GM12875 (cell line): ENCODE results near the gene ERGIC1.
A peak's percentile ranks its signal among the peaks of the same experiment; 100 is the strongest.

Source experiments
- H3K4me3 ChIP-seq: one replicate; pipeline ENCODE4 v1.5.1; 2011; ENCODE audit warnings: low read depth, low read length, control low read depth
- CTCF ChIP-seq: IDR thresholded peaks from 2 replicates; pipeline ENCODE4 v1.5.1; 2011; ENCODE audit warnings: low read depth, mild to moderate bottlenecking, control low read depth, inconsistent platforms, low read length, moderate library complexity, borderline replicate concordance; ENCODE audit not compliant: insufficient read depth

Gene ERGIC1

GRCh38 chr5:172983542-172984243 is 149.6 kb downstream of the ERGIC1 start, which contains the start of gene ATP6V0E1:
Gene ATP6V0E1, plus strand, starts transcription at chr5:172983771. Its CDS starts 90 bp downstream, at chr5:172983861.
- no peak for TF ChIP-seq CTCF
- peak within 1 kb of the TSS; percentile 99 for H3K4me3 ChIP-seq

- peak; percentile 59; the same call in 1 of the 2 replicates for TF ChIP-seq CTCF
- H3K4me3 ChIP-seq = peak overlapping the region; percentile 99
Measured at GRCh38 chr5:172984244-172984953, 150.3 kb downstream of the ERGIC1 start.

- no peak overlapping the region for H3K4me3 ChIP-seq
- TF ChIP-seq CTCF = no peak
Measured at GRCh38 chr5:172985596-172985995, 151.5 kb downstream of the ERGIC1 start.

- TF ChIP-seq CTCF = no peak
- no peak overlapping the region for H3K4me3 ChIP-seq
Measured at GRCh38 chr5:172988276-172988675, 154.2 kb downstream of the ERGIC1 start.

- TF ChIP-seq CTCF = no peak
- no peak overlapping the region for H3K4me3 ChIP-seq
Measured at GRCh38 chr5:172990776-172991175, 156.7 kb downstream of the ERGIC1 start.

- no peak for TF ChIP-seq CTCF
- H3K4me3 ChIP-seq = no peak overlapping the region
Measured at GRCh38 chr5:172994405-172994804, 160.4 kb downstream of the ERGIC1 start.
